NCI-H460 (cell line): ENCODE results near the gene TLX1. TPM values are rescaled to one million over a fixed set of nuclear protein-coding genes. Genes with fewer than 3 reads are reported as not detected.

ENCODE experiments used
- DNase-seq: peaks from one replicate; pipeline ENCODE4 v3.0.0-alpha.2; 2016; ENCODE audit warnings: low read depth; ENCODE audit errors: extremely low read depth
- total RNA-seq: library from RNA; depleted of rRNA; stranded (reverse); fragments of >200 nt; shearing (Covaris generic); gene quantifications from 2 replicates; pipeline ENCODE4 v1.2.3, GENCODE V29; 2014

TLX1 gene
- total RNA-seq, 1 experiment from 2014 or later: not detected

- no peak for DNase-seq
These were observed 2.6 kb downstream of the TLX1 start for GRCh38 chr10:101133489-101134298.

GRCh38 chr10:101134299-101135127 is 3.4 kb downstream of the TLX1 start:
- no peak for DNase-seq

GRCh38 chr10:101135141-101136006 is 4.3 kb downstream of the TLX1 start:
- no peak for DNase-seq

- DNase-seq: no peak
These were observed 5.1 kb downstream of the TLX1 start for GRCh38 chr10:101136007-101136707.

GRCh38 chr10:101136708-101137121 is 5.6 kb downstream of the TLX1 start:
- no peak for DNase-seq

- no peak for DNase-seq
These were observed 6.2 kb downstream of the TLX1 start for GRCh38 chr10:101137271-101137670.

- DNase-seq: no peak
These were observed 7.8 kb downstream of the TLX1 start for GRCh38 chr10:101138788-101139420.

GRCh38 chr10:101139421-101139911 is 8.4 kb downstream of the TLX1 start:
- DNase-seq: no peak

GRCh38 chr10:101140084-101140949 is 9.2 kb downstream of the TLX1 start:
- no peak for DNase-seq

GRCh38 chr10:101140950-101141615 is 10.0 kb downstream of the TLX1 start:
- no peak for DNase-seq

GRCh38 chr10:101141616-101142532 is 10.8 kb downstream of the TLX1 start:
- peak; percentile 84 for DNase-seq

- DNase-seq: no peak
These were observed 11.6 kb downstream of the TLX1 start for GRCh38 chr10:101142533-101143344.

- DNase-seq: no peak
These were observed 12.2 kb downstream of the TLX1 start for GRCh38 chr10:101143345-101143630.

- no peak for DNase-seq
These were observed 13.0 kb downstream of the TLX1 start for GRCh38 chr10:101144053-101144452.

GRCh38 chr10:101145145-101145544 is 14.0 kb downstream of the TLX1 start:
- no peak for DNase-seq

GRCh38 chr10:101145750-101146391 is 14.8 kb downstream of the TLX1 start:
- no peak for DNase-seq
